Activated naive CD4-positive, alpha-beta T cell treated with anti-CD3 and anti-CD28 coated beads, Interleukin-2, amount 50 U/mL, for 72 hours (primary cell): Measurements from ENCODE around the gene HYAL2. TPM values are rescaled to one million over a fixed set of nuclear protein-coding genes. Genes with fewer than 3 reads are reported as not detected.
"Not testable (repeated sequence)": the region's sequence is repeated elsewhere in the genome, so short reads cannot be mapped to it uniquely, and the experiment has no call there.

Experiments
- ATAC-seq, 2 donors: fragments of 150-1000 bp; cut with Tn5 transposase; 2 replicates each; pipeline ENCODE4 v1.10.0; 2021; ENCODE audit warnings: mild to moderate bottlenecking in 2 of 2, moderate library complexity in 2 of 2
- DNase-seq, 2 donors: peaks; one replicate each; pipeline ENCODE4 v3.0.0; 2021 to 2022; ENCODE audit warnings: low spot score in 2 of 2
- H3K27ac Mint-ChIP-seq, 2 donors: one replicate each; pipeline ENCODE4 v1.8.0; 2022; ENCODE audit warnings: mild to moderate bottlenecking in 2 of 2, mixed read lengths in 2 of 2
- H3K36me3 Mint-ChIP-seq, 2 donors: one replicate each; pipeline ENCODE4 v1.8.0; 2022; ENCODE audit warnings: mixed read lengths in 2 of 2
- H3K9me3 Mint-ChIP-seq, 2 donors: one replicate each; pipeline ENCODE4 v1.8.0; 2022; ENCODE audit warnings: mixed read lengths in 2 of 2
- total RNA-seq, 2 donors: library from RNA; stranded (reverse); gene quantifications; one replicate each; pipeline ENCODE4 v1.2.3, GENCODE V29; 2022

Gene HYAL2
- total RNA-seq, 2 donors from 2014 or later, result 4.2 to 6.1 TPM

- Mint-ChIP-seq H3K27ac (no peak overlapping the region), H3K9me3 (no peaks in the 10 kb centered on the region), H3K36me3 (no peaks in the 10 kb centered on the region)
- DNase-seq (peak; percentile 69 to 87), ATAC-seq (peak; percentile 19 to 48)
These were observed 48.0 kb downstream of the HYAL2 start for GRCh38 chr3:50274371-50275104.

- Mint-ChIP-seq H3K36me3 (no peaks in the 10 kb centered on the region), H3K27ac (no peak overlapping the region), H3K9me3 (no peaks in the 10 kb centered on the region)
- ATAC-seq, result no peak
- DNase-seq, result no peak
These were observed 48.9 kb downstream of the HYAL2 start for GRCh38 chr3:50273689-50274065.

- no peaks in the 10 kb centered on the region for H3K9me3 Mint-ChIP-seq
- ATAC-seq (peak; percentile 88 to 96), DNase-seq (peak; percentile 88 to 99)
- peak overlapping the region in 1 of 2 donors; percentile 53 for H3K27ac Mint-ChIP-seq
- no peaks in the 10 kb centered on the region for H3K36me3 Mint-ChIP-seq
These were observed 49.4 kb downstream of the HYAL2 start for GRCh38 chr3:50272911-50273688.

GRCh38 chr3:50272538-50272910 lies 50.0 kb downstream of the HYAL2 start:
- H3K9me3 Mint-ChIP-seq, result not testable (repeated sequence)

GRCh38 chr3:50271314-50271936 lies 51.1 kb downstream of the HYAL2 start:
- H3K27ac Mint-ChIP-seq, result no peak overlapping the region
- H3K36me3 Mint-ChIP-seq, result no peaks in the 10 kb centered on the region
- no peak for DNase-seq
- no peak for ATAC-seq
- H3K9me3 Mint-ChIP-seq, result no peaks in the 10 kb centered on the region

More at GRCh38 chr3:50272538-50272910, 50.0 kb downstream of the HYAL2 start:
- not testable (repeated sequence) for H3K27ac Mint-ChIP-seq, DNase-seq, H3K36me3 Mint-ChIP-seq
- ATAC-seq, result peak in 1 of 2 donors; percentile 1

- DNase-seq (no peak), ATAC-seq (no peak)
- Mint-ChIP-seq H3K27ac (no peak overlapping the region), H3K36me3 (no peaks in the 10 kb centered on the region), H3K9me3 (no peaks in the 10 kb centered on the region)
These were observed 51.9 kb downstream of the HYAL2 start for GRCh38 chr3:50270422-50271224.

- Mint-ChIP-seq H3K9me3 (no peaks in the 10 kb centered on the region), H3K36me3 (no peaks in the 10 kb centered on the region), H3K27ac (no peak overlapping the region)
- ATAC-seq (no peak), DNase-seq (no peak)
These were observed 52.5 kb downstream of the HYAL2 start for GRCh38 chr3:50269977-50270413.

- Mint-ChIP-seq H3K27ac (no peak overlapping the region), H3K9me3 (no peaks in the 10 kb centered on the region), H3K36me3 (no peaks in the 10 kb centered on the region)
- no peak for ATAC-seq
- DNase-seq, result no peak
These were observed 53.1 kb downstream of the HYAL2 start for GRCh38 chr3:50269460-50269859.

GRCh38 chr3:50268703-50269451 lies 53.7 kb downstream of the HYAL2 start, which contains the start of gene SEMA3B:
TSS of gene SEMA3B (plus strand) at chr3:50269147. CDS start at chr3:50269241, 94 bp downstream.
- ATAC-seq, result no peak

GRCh38 chr3:50268276-50268675 lies 54.3 kb downstream of the HYAL2 start:
- no peaks in the 10 kb centered on the region for H3K36me3 Mint-ChIP-seq
- H3K27ac Mint-ChIP-seq, result no peak overlapping the region
- no peaks in the 10 kb centered on the region for H3K9me3 Mint-ChIP-seq
- ATAC-seq (no peak), DNase-seq (no peak)

More at GRCh38 chr3:50268703-50269451, 53.7 kb downstream of the HYAL2 start, which contains the start of gene SEMA3B:
- DNase-seq, result no peak
- Mint-ChIP-seq H3K36me3 (no peaks in the 10 kb centered on the region), H3K27ac (no peak within 1 kb of the TSS), H3K9me3 (no peaks in the 10 kb centered on the region)

Other genes with a start within 250 kb of the HYAL2 start
- gene RBM5, start 233.8 kb downstream of the HYAL2 start, total RNA-seq, result 100 to 1,000 TPM; 159 to 182 TPM
- gene SEMA3F, start 167.4 kb downstream of the HYAL2 start, total RNA-seq, result under 1 TPM; 0.32 to 0.54 TPM
- gene GNAT1, start 131.1 kb downstream of the HYAL2 start, total RNA-seq, result not detected
- not detected for gene SLC38A3, start 117.5 kb downstream of the HYAL2 start, total RNA-seq
- gene GNAI2, start 86.5 kb downstream of the HYAL2 start, total RNA-seq, result 100 to 1,000 TPM; 313 to 349 TPM
- 1 to 10 TPM in 1 of 2 donors, under 1 TPM in 1; 0.77 to 4.1 TPM for gene SEMA3B, start 53.6 kb downstream of the HYAL2 start, total RNA-seq
- gene LSMEM2, start 43.7 kb downstream of the HYAL2 start, total RNA-seq, result not detected
- 100 to 1,000 TPM in 1 of 2 donors, 10 to 100 TPM in 1; 63.8 to 100 TPM for gene IFRD2, start 30.3 kb downstream of the HYAL2 start, total RNA-seq
- gene HYAL3, start 23.3 kb downstream of the HYAL2 start, total RNA-seq, result 1 to 10 TPM; 4.3 to 6.6 TPM
- gene NAA80, start 23.3 kb downstream of the HYAL2 start, total RNA-seq, result 10 to 100 TPM; 19.4 to 26.0 TPM
- under 1 TPM in 1 of 2 donors, not detected in 1; 0.39 TPM for gene HYAL1, start 19.2 kb downstream of the HYAL2 start, total RNA-seq
- 10 to 100 TPM; 10.7 to 20.1 TPM for gene TUSC2, start 5.5 kb upstream of the HYAL2 start, total RNA-seq
- 10 to 100 TPM; 68.3 to 83.1 TPM for gene RASSF1, start 18.1 kb upstream of the HYAL2 start, total RNA-seq
- 1 to 10 TPM; 1.9 to 4.1 TPM for gene ZMYND10, start 23.0 kb upstream of the HYAL2 start, total RNA-seq
- gene NPRL2, start 28.0 kb upstream of the HYAL2 start, total RNA-seq, result 10 to 100 TPM; 42.3 to 50.7 TPM
- gene CYB561D2, start 28.1 kb upstream of the HYAL2 start, total RNA-seq, result 10 to 100 TPM; 18.1 to 34.3 TPM
- gene TMEM115, start 36.8 kb upstream of the HYAL2 start, total RNA-seq, result 10 to 100 TPM; 10.9 to 15.1 TPM
- 1 to 10 TPM; 2.4 to 3.0 TPM for gene CACNA2D2, start 180.9 kb upstream of the HYAL2 start, total RNA-seq
- 10 to 100 TPM; 21.4 to 42.4 TPM for gene C3orf18, start 245.0 kb upstream of the HYAL2 start, total RNA-seq
- gene HEMK1, start 246.8 kb upstream of the HYAL2 start, total RNA-seq, result 10 to 100 TPM; 69.7 to 74.6 TPM